CD4-positive, CD25-positive, alpha-beta regulatory T cell (primary cell): Measurements from ENCODE around the gene CFAP92. TPM values are rescaled to one million over a fixed set of nuclear protein-coding genes. Genes with fewer than 3 reads are reported as not detected.

Experiments used
- ATAC-seq, 2 donors: fragments of 150-1000 bp; cut with Tn5 transposase; one replicate each; pipeline ENCODE4 v1.10.0; 2021; ENCODE audit warnings: low read depth in 2 of 2, moderate number of reproducible peaks in 2 of 2, moderate library complexity in 1 of 2
- DNase-seq, 3 donors: peaks; one replicate each; pipeline versions ENCODE4 v3.0.0 to v3.0.0-alpha.2; 2012 to 2022; ENCODE audit warnings: mixed read lengths in 1 of 3
- H3K27ac ChIP-seq: one replicate; pipeline ENCODE4 v1.7.0; 2013; ENCODE audit warnings: mild to moderate bottlenecking, low read length; ENCODE audit not compliant: insufficient read depth, poor library complexity, severe bottlenecking
- H3K27me3 ChIP-seq: one replicate; pipeline ENCODE4 v1.7.0; 2013; ENCODE audit warnings: low read length; ENCODE audit not compliant: control insufficient read depth, insufficient read depth
- H3K36me3 ChIP-seq: one replicate; pipeline ENCODE4 v1.7.0; 2013; ENCODE audit warnings: mild to moderate bottlenecking, low read length, moderate library complexity; ENCODE audit not compliant: control insufficient read depth, insufficient read depth
- H3K4me1 ChIP-seq: 2 replicates; pipeline ENCODE4 v1.7.0; 2013; ENCODE audit warnings: mild to moderate bottlenecking, low read length; ENCODE audit not compliant: insufficient read depth, control insufficient read depth, poor library complexity, severe bottlenecking
- H3K4me3 ChIP-seq: one replicate; pipeline ENCODE4 v1.7.0; 2013; ENCODE audit warnings: low read depth, mild to moderate bottlenecking, low read length, moderate library complexity
- H3K9me3 ChIP-seq, 2 experiments: 1 replicate in 1 of 2; 2 replicates in 1 of 2; pipeline ENCODE4 v1.7.0; 2013; ENCODE audit warnings: low read length in 2 of 2, mild to moderate bottlenecking in 1 of 2, moderate library complexity in 1 of 2; ENCODE audit not compliant: control insufficient read depth in 2 of 2
- H3K27ac Mint-ChIP-seq, 3 donors: one replicate each; pipeline ENCODE4 v1.8.0; 2020 to 2022; ENCODE audit warnings: mild to moderate bottlenecking in 3 of 3, mixed read lengths in 3 of 3, moderate library complexity in 2 of 3
- H3K27me3 Mint-ChIP-seq: one replicate; pipeline ENCODE4 v1.8.0; 2022; ENCODE audit warnings: mild to moderate bottlenecking, mixed read lengths
- H3K36me3 Mint-ChIP-seq: one replicate; pipeline ENCODE4 v1.8.0; 2020; ENCODE audit warnings: mixed read lengths
- H3K4me1 Mint-ChIP-seq, 4 donors: one replicate each; pipeline ENCODE4 v1.8.0; 2020 to 2022; ENCODE audit warnings: mixed read lengths in 4 of 4, mild to moderate bottlenecking in 1 of 4
- H3K4me3 Mint-ChIP-seq, 4 donors: one replicate each; pipeline ENCODE4 v1.8.0; 2020 to 2022; ENCODE audit warnings: mild to moderate bottlenecking in 4 of 4, mixed read lengths in 4 of 4, moderate library complexity in 3 of 4
- H3K9me3 Mint-ChIP-seq, 7 donors: one replicate each; pipeline ENCODE4 v1.8.0; 2020 to 2022; ENCODE audit warnings: mixed read lengths in 7 of 7, mild to moderate bottlenecking in 3 of 7, moderate library complexity in 2 of 7
- polyA plus RNA-seq, 4 donors: library from polyadenylated mRNA; unstranded; fragments of 300-500 nt; fragmentation: Illumina TruSeq; gene quantifications; one replicate each; pipeline ENCODE4 v1.2.3, GENCODE V29; 2021
- total RNA-seq: library from RNA; stranded (reverse); gene quantifications from one replicate; pipeline ENCODE4 v1.2.3, GENCODE V29; 2022

The CFAP92 gene
- total and polyA plus RNA-seq, 5 donors from 2014 or later, result 0.28 TPM; not detected in 4

GRCh38 chr3:129030611-129031010, 36.7 kb upstream of the CFAP92 start:
- Histone ChIP-seq H3K36me3 (no peaks in the 10 kb centered on the region), H3K4me3 (no peak overlapping the region), H3K4me1 (peaks cover 12% of the 10 kb centered on the region), H3K9me3 (no peaks in the 10 kb centered on the region), H3K27ac (no peak overlapping the region), H3K27me3 (no peaks in the 10 kb centered on the region)
- Mint-ChIP-seq H3K9me3 (no peaks in the 10 kb centered on the region), H3K27me3 (peaks cover 17% of the 10 kb centered on the region), H3K4me1 (peaks cover 6 to 14% (median 10%) of the 10 kb centered on the region in 4 donors), H3K27ac (no peak overlapping the region), H3K36me3 (no peaks in the 10 kb centered on the region), H3K4me3 (no peak overlapping the region)
- DNase-seq (no peak), ATAC-seq (no peak)

DNA sequence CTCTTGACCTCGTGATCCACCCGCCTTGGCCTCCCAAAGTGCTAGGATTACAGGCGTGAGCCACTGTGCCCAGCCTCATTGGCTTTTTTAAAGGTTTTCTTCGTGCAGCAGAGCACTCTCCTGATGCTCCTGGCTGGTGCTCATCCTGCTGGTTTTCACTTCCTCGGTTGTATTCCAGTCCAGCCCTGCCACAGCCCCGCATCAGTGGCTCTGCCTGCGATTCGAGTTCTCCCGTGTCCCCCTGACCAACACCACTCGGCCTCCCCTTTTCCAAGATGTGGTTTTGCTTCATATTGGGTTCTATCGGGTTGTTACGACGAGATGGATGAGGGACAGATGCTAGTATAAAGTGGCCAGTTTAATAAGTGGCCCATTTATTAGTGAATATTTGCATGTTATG, 35.0 kb upstream of the CFAP92 start:
- H3K9me3 Mint-ChIP-seq, result no peaks in the 10 kb centered on the region
- no peaks in the 10 kb centered on the region for H3K9me3 ChIP-seq
- H3K27ac ChIP-seq, result no peak overlapping the region
- ATAC-seq (no peak), DNase-seq (no peak)
- no peaks in the 10 kb centered on the region for H3K36me3 Mint-ChIP-seq
- peaks cover 7 to 24% (median 10%) of the 10 kb centered on the region in 4 donors for H3K4me1 Mint-ChIP-seq
- no peaks in the 10 kb centered on the region for H3K27me3 ChIP-seq
- H3K36me3 ChIP-seq, result no peaks in the 10 kb centered on the region
- peaks cover 18% of the 10 kb centered on the region for H3K27me3 Mint-ChIP-seq
- H3K4me3 ChIP-seq, result no peak overlapping the region
- H3K4me1 ChIP-seq, result peaks cover 12% of the 10 kb centered on the region
- peak overlapping the region in 2 of 3 donors; percentile 5 to 73 for H3K27ac Mint-ChIP-seq
- peak overlapping the region in 1 of 4 donors; percentile 19 for H3K4me3 Mint-ChIP-seq

DNA sequence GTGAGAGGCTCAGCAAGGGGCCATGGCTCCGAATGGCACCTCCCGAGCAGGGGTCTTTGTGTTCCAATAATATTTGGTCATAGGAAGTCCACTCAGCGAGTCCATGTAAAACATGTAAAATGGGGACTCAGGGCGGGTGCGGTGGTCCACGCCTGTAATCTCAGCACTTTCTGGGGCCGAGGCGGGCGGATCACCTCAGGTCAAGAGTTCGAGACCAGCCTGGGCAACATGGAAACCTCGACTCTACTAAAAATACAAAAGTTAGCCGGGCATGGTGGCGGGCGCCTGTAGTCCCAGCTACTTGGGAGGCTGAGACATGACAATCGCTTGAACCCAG, 33.6 kb upstream of the CFAP92 start:
- H3K9me3 ChIP-seq, result no peaks in the 10 kb centered on the region
- Mint-ChIP-seq H3K36me3 (no peaks in the 10 kb centered on the region), H3K4me3 (peak overlapping the region in 2 of 4 donors; percentile 21 to 36), H3K4me1 (peaks cover 7 to 24% (median 10%) of the 10 kb centered on the region in 4 donors), H3K27me3 (peaks cover 20% of the 10 kb centered on the region), H3K27ac (no peak overlapping the region), H3K9me3 (no peaks in the 10 kb centered on the region)
- H3K36me3 ChIP-seq, result no peaks in the 10 kb centered on the region
- peak overlapping the region; percentile 65 for H3K27ac ChIP-seq
- no peak overlapping the region for H3K4me3 ChIP-seq
- peaks cover 12% of the 10 kb centered on the region for H3K4me1 ChIP-seq
- no peak for DNase-seq
- ATAC-seq, result no peak
- no peaks in the 10 kb centered on the region for H3K27me3 ChIP-seq

DNA sequence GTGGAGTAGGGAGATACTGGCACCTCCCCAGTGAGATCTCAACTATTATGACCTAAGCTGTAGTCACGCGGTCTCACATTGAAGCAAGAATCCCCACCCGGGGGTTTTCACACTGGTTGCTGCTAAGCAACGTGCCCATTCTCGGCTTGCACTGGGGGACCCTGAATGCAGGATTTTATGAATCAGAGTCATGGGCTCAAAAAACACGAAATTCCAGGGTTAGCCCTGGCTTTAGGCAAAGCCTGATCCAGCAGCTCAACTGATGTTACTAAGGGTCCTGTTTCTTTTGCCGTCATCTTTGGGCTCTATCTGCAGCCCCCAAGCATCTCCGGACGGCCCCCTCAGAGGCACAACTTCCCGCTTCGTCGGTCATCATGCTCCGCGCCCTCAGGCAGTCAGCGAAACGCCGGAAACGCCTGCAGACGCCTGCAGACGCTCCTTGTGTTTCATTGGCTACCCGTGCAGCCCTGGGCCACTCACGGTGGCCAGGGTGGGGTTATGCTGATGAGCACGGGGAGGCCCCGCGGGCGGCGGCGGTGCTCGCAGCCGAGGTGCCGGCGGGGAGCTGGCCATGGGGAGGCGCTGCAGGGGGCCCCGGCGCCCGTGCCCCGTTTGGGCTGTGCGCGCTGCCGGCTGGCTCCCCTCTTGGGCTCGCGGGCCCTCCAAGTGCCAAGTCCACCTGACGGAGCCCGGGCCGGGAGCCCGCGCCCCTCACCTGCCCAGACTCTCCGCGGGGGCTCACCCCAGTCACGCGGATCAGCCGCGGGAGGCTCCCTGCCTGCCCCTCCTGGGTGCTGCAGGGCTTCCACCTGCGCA, 33.1 kb upstream of the CFAP92 start:
- Mint-ChIP-seq H3K4me3 (peak overlapping the region; percentile 79 to 94 (median 87)), H3K36me3 (no peaks in the 10 kb centered on the region), H3K27me3 (peaks cover 15% of the 10 kb centered on the region), H3K27ac (peak overlapping the region; percentile 81 to 98 (median 98)), H3K4me1 (peaks cover 7 to 24% (median 11%) of the 10 kb centered on the region in 4 donors), H3K9me3 (no peaks in the 10 kb centered on the region)
- no peaks in the 10 kb centered on the region for H3K27me3 ChIP-seq
- peak overlapping the region; percentile 69 for H3K27ac ChIP-seq
- ATAC-seq (peak; percentile 100), DNase-seq (peak; percentile 87 to 97 (median 92))
- H3K4me1 ChIP-seq, result peaks cover 12% of the 10 kb centered on the region
- no peaks in the 10 kb centered on the region for H3K9me3 ChIP-seq
- H3K4me3 ChIP-seq, result peak overlapping the region; percentile 76
- H3K36me3 ChIP-seq, result no peaks in the 10 kb centered on the region

GRCh38 chr3:129025691-129026435, 32.0 kb upstream of the CFAP92 start:
- Histone ChIP-seq H3K9me3 (no peaks in the 10 kb centered on the region), H3K36me3 (no peaks in the 10 kb centered on the region), H3K4me3 (peak overlapping the region; percentile 76), H3K27me3 (no peaks in the 10 kb centered on the region), H3K4me1 (peaks cover 12% of the 10 kb centered on the region), H3K27ac (peak overlapping the region; percentile 69)
- peak overlapping the region; percentile 79 to 94 (median 87) for H3K4me3 Mint-ChIP-seq
- H3K9me3 Mint-ChIP-seq, result no peaks in the 10 kb centered on the region
- H3K36me3 Mint-ChIP-seq, result no peaks in the 10 kb centered on the region
- peaks cover 15% of the 10 kb centered on the region for H3K27me3 Mint-ChIP-seq
- DNase-seq (no peak), ATAC-seq (no peak)
- H3K27ac Mint-ChIP-seq, result peak overlapping the region; percentile 81 to 98 (median 98)
- peaks cover 7 to 24% (median 12%) of the 10 kb centered on the region in 4 donors for H3K4me1 Mint-ChIP-seq

GRCh38 chr3:129025108-129025507, 31.2 kb upstream of the CFAP92 start:
- Histone ChIP-seq H3K4me3 (no peak overlapping the region), H3K27ac (no peak overlapping the region), H3K36me3 (no peaks in the 10 kb centered on the region), H3K27me3 (no peaks in the 10 kb centered on the region), H3K9me3 (no peaks in the 10 kb centered on the region), H3K4me1 (peaks cover 12% of the 10 kb centered on the region)
- Mint-ChIP-seq H3K36me3 (no peaks in the 10 kb centered on the region), H3K27me3 (peaks cover 15% of the 10 kb centered on the region), H3K9me3 (no peaks in the 10 kb centered on the region), H3K4me1 (peaks cover 7 to 24% (median 12%) of the 10 kb centered on the region in 4 donors), H3K4me3 (peak overlapping the region in 3 of 4 donors; percentile 37 to 75 (median 45)), H3K27ac (peak overlapping the region in 2 of 3 donors; percentile 70 to 98)
- ATAC-seq, result no peak
- DNase-seq, result no peak

DNA sequence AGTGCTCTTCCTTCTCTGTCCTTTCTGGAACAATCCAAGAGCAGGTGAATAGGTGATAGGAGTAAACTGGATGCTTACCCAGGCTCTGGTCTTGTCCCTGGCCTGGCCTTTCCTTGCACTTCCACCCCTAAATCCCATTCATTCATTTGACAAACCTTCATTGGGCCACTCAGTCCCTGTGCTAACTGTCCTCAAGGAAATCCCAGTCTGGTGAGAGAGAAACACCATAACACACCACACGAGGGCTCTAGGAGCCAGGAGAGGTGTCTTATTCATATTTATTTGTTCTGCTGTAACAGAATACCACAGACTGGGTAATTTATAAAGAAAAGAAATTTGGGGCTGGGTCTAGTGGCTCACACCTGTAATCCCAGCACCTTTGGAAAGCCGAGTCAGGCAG, 30.0 kb upstream of the CFAP92 start:
- Histone ChIP-seq H3K9me3 (no peaks in the 10 kb centered on the region), H3K27me3 (no peaks in the 10 kb centered on the region), H3K27ac (no peak overlapping the region), H3K4me3 (no peak overlapping the region), H3K4me1 (peaks cover 12% of the 10 kb centered on the region), H3K36me3 (no peaks in the 10 kb centered on the region)
- DNase-seq, result no peak
- Mint-ChIP-seq H3K9me3 (no peaks in the 10 kb centered on the region), H3K4me3 (peak overlapping the region in 1 of 4 donors; percentile 49), H3K27ac (no peak overlapping the region), H3K27me3 (peaks cover 15% of the 10 kb centered on the region), H3K36me3 (no peaks in the 10 kb centered on the region), H3K4me1 (peaks cover 7 to 24% (median 13%) of the 10 kb centered on the region in 4 donors)
- no peak for ATAC-seq
